Measurements from ENCODE around the gene ARPC2.

The ARPC2 gene

GRCh38 chr2:218259099-218259961, 42.3 kb downstream of the ARPC2 start:
- no peak overlapping the region for H3K4me3 ChIP-seq (ENCODE audit: low read depth, low read length)
- TF ChIP-seq CTCF (IDR thresholded peaks at IDR 0.05; ENCODE audit: low read depth, low read length, missing control alignments), result no peak
- DNase-seq (ENCODE audit: low read depth), result no peak

- no peak for DNase-seq (ENCODE audit: low read depth)
- TF ChIP-seq CTCF (IDR thresholded peaks at IDR 0.05; ENCODE audit: low read depth, low read length, missing control alignments), result no peak
- no peak overlapping the region for H3K4me3 ChIP-seq (ENCODE audit: low read depth, low read length)
These were observed 43.2 kb downstream of the ARPC2 start for GRCh38 chr2:218260166-218260565.

DNA sequence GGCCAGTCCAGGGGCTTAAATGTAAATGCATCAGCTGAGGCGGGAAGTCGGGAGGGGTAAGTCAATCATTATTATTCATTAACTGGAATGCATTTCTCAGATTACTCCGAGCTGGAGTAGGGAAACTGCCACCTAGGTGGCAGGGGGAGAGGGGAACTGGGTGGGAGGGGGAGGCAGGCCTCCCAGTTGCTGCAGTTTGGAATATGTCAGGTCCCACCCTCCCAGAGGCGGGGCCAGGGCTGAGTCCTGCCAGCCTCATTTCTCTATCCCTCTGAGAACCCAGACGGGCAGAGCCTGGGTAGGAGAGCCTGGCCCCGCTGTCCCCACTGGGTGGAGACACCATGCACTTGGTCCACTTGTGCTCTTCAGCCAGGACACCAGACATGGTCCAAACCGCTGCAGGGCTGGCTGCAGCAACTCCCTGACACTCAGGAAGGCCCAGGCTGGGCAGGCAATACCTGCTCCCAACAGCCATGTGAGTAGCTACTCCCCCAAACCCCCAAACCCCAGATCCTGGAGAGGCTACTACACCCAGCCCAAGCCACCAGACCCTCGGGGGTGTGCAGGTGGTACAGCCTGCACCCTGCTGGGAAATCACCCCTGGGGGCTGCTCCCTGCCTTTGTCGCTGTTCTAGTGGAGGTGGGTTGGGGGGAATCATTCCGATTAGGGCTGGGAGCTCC, 43.9 kb downstream of the ARPC2 start, which contains the start of gene GPBAR1:
TSS of gene GPBAR1 (plus strand) at position 274 of the 681 bp plus-strand sequence. CDS start 1,710 bp downstream, outside the sequence.
- no peak within 1 kb of the TSS for H3K4me3 ChIP-seq (ENCODE audit: low read depth, low read length)
- no peak for DNase-seq (ENCODE audit: low read depth)
- TF ChIP-seq CTCF (IDR thresholded peaks at IDR 0.05; ENCODE audit: low read depth, low read length, missing control alignments), result no peak

- no peak for DNase-seq (ENCODE audit: low read depth)
- no peak overlapping the region for H3K4me3 ChIP-seq (ENCODE audit: low read depth, low read length)
- no peak for TF ChIP-seq CTCF (IDR thresholded peaks at IDR 0.05; ENCODE audit: low read depth, low read length, missing control alignments)
These were observed 44.6 kb downstream of the ARPC2 start for GRCh38 chr2:218261423-218262236.

DNA sequence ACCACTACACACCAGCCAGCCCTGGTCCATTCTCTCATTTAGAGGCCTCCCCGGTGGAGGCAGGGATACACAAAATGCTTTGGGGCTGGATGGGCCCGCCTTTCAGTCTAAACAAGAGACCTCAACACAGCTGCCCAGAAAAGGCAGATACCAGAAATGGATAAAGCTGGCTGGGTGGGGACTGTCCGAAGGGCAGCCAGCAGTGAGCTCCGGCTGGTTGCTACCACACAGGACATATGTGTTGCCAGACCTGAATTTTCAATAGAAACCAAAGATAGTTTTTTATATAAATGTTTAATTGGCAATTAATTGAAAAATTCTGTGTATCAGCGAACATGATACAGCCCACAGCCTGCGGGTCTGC, 45.2 kb downstream of the ARPC2 start:
- TF ChIP-seq CTCF (IDR thresholded peaks at IDR 0.05; ENCODE audit: low read depth, low read length, missing control alignments), result no peak
- DNase-seq (ENCODE audit: low read depth), result no peak
- H3K4me3 ChIP-seq (ENCODE audit: low read depth, low read length), result no peak overlapping the region

GRCh38 chr2:218262631-218263586, 45.9 kb downstream of the ARPC2 start:
- H3K4me3 ChIP-seq (ENCODE audit: low read depth, low read length), result no peak overlapping the region

More at GRCh38 chr2:218262631-218263586, 45.9 kb downstream of the ARPC2 start:
- TF ChIP-seq CTCF (IDR thresholded peaks at IDR 0.05; ENCODE audit: low read depth, low read length, missing control alignments), result no peak
- no peak for DNase-seq (ENCODE audit: low read depth)

Measured in GM12864 (cell line).